Kidney tubule cell (primary cell): ENCODE data around the gene C1orf232.

ENCODE experiments used
- DNase-seq: peaks from one replicate; pipeline ENCODE4 v3.0.0-alpha.2; 2018; ENCODE audit warnings: low spot score

The C1orf232 gene

DNA sequence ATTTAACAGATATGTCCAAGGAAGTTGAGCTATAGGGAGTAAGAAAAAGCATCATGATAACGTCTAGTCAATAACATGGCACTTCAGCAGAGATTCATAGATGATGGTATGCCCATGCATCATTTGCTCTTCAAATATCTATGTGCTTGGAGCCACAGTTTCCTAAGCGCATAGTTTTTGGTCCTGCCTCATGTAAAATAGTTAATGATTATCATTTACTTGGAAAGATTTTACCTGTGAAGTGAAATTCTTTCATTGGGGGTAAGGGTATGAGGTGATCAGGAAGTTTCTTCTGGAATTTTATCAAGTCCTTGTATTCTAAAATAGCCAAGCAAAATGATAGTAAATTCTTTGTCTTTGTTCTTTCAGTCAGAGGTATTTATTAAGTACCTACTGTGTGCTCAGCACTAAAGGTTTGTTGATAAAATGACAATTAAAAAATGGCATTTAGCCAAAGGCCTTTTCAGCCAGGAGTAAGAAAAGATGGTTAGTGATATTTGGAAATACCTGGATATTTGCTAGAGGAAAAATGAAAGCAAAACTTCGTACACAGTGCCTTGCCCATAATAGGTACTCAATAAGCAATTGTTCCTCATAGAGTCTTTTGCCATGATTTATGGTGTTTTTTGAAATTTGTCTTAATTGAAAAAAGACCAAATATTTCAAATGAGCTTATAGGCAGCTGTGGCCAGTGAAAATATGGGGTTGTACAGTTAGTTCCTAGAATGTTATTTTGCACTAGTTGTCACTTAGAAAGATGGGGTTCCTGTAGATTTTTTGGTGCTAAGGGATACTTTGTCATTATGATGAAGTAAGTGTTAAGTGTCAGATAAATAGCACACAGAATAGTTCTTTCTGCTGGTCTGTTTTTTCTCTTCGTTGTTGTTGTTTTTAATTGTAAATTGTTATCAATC lies 44.1 kb downstream of the C1orf232 start:
- DNase-seq, result peak; percentile 62

DNA sequence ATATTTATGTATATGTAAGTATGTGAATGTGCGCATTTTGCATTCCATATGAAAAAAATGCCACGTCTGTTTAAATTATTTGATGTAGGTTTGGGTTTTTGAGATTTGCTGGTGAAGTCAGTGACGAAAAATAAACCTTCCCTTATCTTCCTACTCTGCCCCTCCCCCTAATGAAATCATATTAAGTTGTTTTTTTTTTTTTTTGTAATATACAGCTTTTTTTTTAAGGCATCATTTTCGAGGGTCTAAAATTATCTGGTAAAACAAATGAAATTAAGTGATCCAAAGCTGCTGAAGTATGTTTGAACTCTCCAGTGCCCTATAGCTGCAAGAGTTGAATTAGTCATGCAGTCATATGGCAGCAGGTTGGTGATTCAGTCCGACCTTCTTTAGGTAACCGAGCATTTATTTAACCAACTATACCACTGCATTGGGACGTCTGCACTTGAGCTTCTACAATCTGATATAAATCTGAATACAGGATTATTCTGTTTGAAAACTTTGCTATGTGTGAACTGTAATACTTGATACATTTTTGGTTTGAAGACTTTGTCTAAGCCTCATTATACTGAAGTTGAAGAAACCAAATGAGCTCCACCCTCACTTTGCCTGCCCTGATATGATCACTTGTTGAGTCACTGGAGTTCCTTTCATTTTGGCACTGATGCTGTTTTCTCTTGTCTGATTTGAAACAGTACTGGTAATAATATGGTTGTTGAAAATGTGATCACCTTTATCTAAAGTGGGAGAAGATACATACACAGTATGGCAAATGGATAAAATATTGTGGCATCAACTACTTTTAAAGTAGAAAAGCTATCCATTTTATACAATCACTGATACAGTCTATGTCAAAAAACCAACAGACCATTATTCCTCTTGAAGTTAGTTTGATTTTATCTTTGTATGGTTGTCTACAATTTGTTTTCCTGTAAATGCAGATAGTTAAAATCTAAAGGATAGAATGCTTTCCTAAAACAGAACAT lies 45.5 kb downstream of the C1orf232 start:
- DNase-seq, result peak; percentile 57

DNA sequence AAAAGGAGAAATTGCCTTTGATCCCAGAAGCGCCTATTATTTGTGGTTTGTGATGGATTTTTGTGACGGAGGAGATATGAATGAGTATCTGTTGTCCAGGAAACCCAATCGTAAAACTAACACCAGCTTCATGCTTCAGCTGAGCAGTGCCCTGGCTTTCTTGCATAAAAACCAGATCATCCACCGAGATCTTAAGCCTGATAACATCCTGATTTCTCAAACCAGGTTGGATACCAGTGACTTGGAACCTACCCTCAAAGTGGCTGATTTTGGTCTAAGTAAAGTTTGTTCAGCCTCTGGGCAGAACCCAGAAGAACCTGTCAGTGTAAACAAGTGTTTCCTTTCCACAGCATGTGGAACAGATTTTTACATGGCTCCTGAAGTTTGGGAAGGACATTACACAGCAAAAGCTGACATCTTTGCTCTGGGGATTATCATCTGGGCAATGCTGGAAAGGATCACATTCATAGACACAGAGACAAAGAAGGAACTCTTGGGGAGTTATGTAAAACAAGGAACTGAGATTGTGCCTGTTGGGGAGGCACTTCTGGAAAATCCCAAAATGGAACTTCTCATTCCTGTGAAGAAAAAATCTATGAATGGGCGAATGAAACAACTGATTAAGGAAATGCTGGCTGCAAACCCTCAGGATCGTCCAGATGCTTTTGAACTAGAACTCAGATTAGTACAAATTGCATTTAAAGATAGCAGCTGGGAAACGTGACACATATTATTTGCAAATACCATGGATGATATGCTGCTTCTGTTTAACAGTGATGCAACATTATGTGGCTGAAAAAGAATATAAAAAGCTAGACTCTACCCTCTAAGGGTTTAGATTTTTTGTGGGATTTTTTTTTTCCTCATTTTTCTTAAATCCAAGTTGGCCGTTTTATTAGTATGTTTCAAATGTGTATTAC lies 46.6 kb downstream of the C1orf232 start:
- peak; percentile 31 for DNase-seq

DNA sequence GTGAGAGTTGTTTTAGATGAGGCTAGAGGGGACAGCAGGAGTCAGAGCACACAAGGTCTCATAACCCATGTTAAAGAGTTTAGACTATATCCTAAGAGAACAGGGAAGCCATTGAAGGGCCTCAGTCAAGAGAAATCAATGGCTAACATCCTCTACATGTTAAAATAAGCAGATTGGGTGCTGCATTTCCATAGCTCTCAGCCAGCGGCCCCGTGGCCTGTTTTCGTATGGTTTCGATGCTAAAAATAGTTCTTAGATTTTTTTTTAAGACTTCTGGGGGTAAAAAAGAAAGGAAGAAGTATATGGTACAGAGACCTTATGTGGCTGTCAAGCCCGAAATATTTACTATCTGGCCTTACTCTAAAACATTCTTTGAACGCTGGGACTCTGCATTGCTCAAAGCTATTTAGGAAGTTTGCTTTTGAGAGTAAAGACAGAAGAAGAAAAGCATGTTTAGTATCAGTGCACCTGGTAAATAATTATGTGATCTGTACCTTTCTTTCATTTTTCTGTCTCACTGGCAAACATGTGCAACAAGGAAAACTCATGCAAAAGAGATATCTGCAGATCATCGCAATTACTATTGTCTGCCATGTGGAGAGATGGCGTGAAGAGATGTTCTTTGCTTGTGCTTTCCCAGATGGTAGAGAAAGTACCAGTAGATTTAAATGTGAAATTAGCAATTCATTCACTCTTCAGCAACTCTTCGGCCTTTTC lies 48.7 kb downstream of the C1orf232 start:
- DNase-seq, result no peak

DNA sequence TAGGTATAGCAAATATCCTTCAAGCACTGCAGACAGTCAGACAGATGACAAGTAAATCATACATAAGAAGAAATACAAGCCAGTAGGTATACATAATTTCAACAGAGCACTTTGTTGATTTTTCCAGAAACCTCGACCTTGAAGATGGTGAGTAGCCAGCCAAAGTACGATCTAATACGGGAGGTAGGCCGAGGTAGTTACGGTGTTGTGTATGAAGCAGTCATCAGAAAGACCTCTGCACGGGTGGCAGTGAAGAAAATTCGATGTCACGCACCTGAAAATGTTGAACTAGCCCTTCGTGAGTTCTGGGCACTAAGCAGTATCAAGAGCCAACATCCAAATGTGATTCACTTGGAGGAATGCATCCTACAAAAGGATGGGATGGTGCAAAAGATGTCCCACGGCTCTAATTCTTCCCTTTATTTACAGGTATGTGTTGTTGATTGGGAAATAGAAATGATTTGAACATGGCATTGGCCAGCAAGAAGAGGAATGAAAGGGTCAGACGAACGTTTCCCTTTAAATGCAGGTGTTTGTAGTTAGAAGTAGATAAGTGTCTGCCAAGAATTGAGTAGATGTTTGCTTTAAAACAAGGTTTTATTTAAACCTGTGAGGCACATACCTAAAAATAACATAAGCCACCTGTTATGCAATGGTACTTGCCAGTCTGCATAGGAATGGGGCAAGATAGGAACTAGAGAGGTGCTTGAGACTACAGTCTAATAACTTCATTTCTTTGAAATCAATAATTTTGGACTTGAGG lies 54.4 kb downstream of the C1orf232 start:
- DNase-seq, result no peak
